Gastroesophageal sphincter (tissue), 3 donors: ENCODE data around the gene TMEM134.

Experiments used
- CTCF ChIP-seq, 4 experiments: fragments of 200-600 bp in 2 of 4; fragments of 450-650 bp in 2 of 4; sonication (generic) in 1 of 4; IDR thresholded peaks; one replicate each; pipeline ENCODE4 v1.5.1; 2017 to 2019; ENCODE audit warnings: antibody characterized with exemption in 4 of 4, mild to moderate bottlenecking in 2 of 4, moderate library complexity in 2 of 4
- POLR2AphosphoS5 ChIP-seq: sonication (generic); formaldehyde crosslinking; IDR thresholded peaks from one replicate; pipeline ENCODE4 v1.6.1; 2017; ENCODE audit warnings: antibody characterized with exemption

DNA sequence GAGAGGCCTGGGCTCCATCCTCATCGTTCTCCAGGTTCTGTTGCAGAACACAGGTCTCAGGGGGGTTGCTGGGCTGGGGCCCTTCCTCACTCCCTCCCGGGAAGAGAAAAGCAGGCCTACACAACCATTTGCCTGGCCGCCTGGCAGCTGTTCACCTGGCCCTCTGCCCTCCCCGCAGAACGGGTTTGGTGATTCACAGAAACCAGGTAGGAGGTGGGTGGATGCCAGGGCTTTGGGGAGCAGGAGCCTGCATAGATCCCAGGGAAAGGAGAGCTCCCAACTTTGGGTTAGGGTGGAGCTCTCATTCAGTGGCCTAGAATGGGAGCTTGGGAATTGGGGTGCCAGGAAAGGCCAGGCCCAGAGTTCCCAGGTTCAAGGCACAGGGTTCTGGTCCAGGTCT lies 995 bp downstream of the TMEM134 start:
- no peak for TF ChIP-seq POLR2AphosphoS5
- TF ChIP-seq CTCF (IDR thresholded peaks at IDR 0.05), result no peak
